Fibroblast of skin of scalp (primary cell): Measurements from ENCODE around the gene LYZL1.
A peak's percentile ranks its signal among the peaks of the same experiment; 100 is the strongest.
"Not testable (repeated sequence)": the region's sequence is repeated elsewhere in the genome, so short reads cannot be mapped to it uniquely, and the experiment has no call there.

Source experiments
- DNase-seq: peaks from one replicate; pipeline ENCODE4 v3.0.0-alpha.2; 2013

Gene LYZL1

GRCh38 chr10:29308142-29308541 lies 19.3 kb downstream of the LYZL1 start:
- DNase-seq = not testable (repeated sequence)

- DNase-seq = no peak
Measured at GRCh38 chr10:29309465-29309864, 20.6 kb downstream of the LYZL1 start.

GRCh38 chr10:29310463-29310862 lies 21.6 kb downstream of the LYZL1 start:
- DNase-seq = not testable (repeated sequence)

DNA sequence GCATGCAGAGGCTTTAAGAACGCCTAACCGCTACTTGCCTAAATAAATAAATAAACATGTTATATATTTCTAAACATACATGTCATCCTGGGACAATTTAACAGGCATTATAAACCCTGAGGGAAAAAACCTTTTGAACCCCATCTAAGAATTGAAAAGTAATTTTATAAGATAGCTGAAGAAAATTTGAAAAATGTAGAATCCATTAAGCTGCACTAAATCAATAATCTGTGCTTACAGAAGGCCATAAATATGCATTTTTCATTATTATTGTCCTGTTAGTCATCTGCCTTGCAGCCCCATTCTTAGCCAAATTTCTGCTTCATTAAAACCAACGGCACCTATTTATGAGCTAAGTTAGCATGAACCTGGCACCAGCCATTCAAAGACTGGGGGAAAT lies 24.2 kb downstream of the LYZL1 start:
- DNase-seq = no peak

DNA sequence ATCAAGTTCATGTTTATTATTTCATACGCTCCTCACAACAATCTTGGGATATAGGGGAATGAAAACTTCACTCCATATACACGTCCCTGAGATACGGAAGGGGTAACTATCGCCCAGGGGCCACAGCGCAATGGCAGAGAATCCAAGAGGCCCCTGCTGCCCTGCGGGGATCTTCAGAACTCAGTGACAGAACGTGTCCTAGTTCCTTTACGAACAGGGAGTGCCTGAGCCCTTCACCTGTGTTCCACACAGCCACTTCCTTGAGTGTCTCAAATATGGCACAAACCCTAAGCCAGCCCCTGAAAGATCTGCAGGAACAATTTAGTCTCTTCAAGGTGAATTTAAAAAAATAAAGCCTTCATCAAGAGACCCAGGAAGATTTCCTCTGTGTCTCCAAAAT lies 25.9 kb downstream of the LYZL1 start:
- DNase-seq = no peak

DNA sequence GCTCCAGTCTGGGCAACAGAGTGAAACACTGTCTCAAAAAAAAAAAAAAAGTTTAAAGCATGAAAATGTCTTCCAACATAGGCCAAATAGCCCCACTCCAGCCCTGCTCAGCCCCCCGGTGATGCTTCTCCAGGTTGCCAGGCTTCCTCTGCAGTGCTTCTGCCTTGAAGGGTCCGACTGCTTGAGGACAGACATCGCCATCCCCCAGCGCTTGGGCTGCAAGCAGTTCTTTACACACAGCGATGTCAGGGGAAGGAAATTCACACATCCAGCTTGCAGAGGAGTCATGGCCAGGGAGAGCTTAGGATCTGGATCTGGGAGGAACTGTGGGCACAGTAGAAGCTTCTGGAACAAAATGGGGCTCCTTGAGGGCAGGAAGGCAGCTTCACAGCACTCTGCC lies 26.9 kb downstream of the LYZL1 start:
- no peak for DNase-seq

DNA sequence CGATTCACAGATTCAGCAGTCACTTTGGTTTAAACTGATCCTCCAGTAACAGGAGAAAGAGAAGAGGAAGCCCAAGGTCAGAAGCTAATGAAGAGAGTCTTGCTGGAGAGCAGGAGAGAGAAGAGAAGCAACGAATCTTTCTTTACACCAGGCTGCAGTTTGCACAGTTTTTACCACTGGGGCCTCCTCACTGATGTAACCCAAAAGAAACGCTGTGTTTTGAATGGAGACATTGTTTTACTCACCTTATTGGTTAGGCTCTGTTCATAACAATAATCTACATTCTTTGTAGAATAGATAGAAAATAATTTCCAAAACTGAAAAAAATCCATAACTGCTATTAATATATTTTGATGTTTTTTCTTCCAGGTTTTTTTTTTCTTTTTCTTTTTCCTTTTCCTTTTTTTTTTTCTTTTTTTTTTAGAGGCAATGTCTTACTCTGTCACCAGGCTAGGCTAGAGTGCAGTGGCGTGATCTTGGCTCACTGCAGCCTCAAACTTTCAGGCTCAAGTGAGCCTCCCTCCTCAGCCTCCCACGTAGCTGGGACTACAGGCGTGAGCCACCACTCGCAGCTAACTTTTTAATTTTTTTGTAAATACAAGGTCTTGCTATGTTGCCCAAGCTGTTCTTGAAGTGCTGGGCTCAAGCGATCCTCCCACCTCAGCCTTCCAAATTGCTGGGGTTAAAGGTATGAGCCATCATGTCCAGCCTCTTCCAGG lies 27.6 kb downstream of the LYZL1 start:
- DNase-seq = no peak

- no peak for DNase-seq
Measured at GRCh38 chr10:29317027-29317420, 28.2 kb downstream of the LYZL1 start.

- DNase-seq = no peak
Measured at GRCh38 chr10:29317423-29318021, 28.7 kb downstream of the LYZL1 start.

- peak; percentile 38 for DNase-seq
Measured at GRCh38 chr10:29318141-29319071, 29.5 kb downstream of the LYZL1 start.

GRCh38 chr10:29319205-29319781 lies 30.4 kb downstream of the LYZL1 start:
- DNase-seq = no peak

GRCh38 chr10:29320680-29321121 lies 31.8 kb downstream of the LYZL1 start:
- not testable (repeated sequence) for DNase-seq

DNA sequence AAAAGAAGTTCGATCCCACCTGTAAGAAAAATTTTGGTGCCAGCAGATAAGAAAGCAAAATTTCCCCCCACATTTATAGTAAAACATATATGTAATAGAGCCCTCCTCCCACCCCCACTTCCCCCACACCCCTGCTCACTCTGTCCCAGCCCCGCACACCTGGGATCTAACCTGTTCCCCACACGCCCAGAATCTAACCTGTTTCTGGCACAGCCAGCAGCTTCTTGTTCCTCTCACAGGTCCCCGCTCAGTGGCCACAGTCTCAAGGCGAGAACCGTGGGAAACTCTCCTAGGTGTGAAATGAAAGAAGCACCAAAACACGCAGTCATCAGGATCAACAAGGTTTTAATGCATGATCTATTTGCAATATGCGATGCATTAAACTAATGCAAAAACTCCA lies 32.8 kb downstream of the LYZL1 start:
- DNase-seq = no peak

DNA sequence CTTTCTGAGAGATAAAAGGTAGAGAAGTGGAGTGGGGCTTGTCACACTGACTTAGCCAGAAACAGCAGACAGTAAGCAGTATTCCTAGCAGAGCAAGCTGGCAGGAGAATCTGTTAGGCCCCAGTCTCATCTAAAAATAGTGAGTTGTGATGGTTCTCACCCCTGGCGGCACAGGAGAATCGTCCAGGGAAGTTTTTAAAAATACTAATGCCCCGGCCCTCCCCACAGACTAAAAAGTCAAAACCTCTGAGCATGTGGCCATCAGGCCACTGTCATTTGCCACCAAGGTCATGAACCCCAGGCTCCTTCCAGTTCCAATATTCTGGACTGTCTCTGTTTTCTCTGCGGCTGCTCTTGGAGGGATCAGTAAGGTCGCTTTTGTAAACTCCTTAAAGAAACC lies 34.0 kb downstream of the LYZL1 start:
- DNase-seq = no peak

DNA sequence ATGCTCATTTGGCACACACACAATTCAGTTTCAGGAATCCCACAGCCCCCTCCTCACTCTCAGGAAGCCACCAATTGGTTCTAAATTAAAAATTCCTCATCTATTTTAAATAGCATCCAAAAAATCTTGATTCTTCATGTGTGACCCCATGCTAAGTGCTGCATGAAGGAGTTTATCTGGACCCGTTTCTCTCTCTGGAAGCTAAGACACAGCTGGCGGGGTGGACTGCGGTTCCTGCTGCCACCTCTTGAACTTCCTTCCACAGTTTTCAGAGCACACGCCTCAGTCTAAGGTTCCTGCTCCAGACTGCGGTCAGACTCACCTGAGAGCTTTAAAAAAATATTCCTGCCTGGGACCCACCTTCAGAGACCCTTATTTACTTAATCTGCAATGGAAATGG lies 34.5 kb downstream of the LYZL1 start:
- no peak for DNase-seq

DNA sequence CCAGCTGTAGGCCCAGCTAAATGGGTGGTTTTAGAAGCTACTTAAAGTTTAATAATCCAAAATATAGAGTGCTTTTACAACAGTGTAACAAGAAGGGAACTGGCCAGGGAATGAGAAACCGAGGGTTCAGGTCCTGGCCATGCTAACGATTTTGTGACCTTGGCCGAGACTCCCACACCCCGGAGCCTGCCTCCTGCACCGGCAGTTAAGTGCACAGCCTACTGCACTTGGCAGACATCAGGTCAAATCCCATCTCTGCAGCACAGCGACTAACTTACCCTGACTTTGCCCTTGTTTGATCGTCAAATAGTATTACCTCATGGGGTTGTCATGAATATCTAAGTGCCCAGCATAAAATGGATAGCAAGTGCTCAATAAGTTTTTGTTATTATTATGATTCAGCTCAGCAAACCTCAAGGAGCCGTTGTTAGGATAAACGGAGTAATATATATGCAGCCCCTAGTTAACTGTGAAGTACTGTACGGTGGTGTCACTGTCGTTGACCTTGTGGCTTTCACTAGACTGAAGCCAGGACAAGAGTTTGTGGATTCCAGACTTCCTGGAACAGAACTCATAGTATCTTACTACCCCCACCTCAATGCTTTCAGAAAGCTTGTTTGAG lies 35.5 kb downstream of the LYZL1 start:
- peak; percentile 12 for DNase-seq

- no peak for DNase-seq
Measured at GRCh38 chr10:29326299-29326698, 37.4 kb downstream of the LYZL1 start.

DNA sequence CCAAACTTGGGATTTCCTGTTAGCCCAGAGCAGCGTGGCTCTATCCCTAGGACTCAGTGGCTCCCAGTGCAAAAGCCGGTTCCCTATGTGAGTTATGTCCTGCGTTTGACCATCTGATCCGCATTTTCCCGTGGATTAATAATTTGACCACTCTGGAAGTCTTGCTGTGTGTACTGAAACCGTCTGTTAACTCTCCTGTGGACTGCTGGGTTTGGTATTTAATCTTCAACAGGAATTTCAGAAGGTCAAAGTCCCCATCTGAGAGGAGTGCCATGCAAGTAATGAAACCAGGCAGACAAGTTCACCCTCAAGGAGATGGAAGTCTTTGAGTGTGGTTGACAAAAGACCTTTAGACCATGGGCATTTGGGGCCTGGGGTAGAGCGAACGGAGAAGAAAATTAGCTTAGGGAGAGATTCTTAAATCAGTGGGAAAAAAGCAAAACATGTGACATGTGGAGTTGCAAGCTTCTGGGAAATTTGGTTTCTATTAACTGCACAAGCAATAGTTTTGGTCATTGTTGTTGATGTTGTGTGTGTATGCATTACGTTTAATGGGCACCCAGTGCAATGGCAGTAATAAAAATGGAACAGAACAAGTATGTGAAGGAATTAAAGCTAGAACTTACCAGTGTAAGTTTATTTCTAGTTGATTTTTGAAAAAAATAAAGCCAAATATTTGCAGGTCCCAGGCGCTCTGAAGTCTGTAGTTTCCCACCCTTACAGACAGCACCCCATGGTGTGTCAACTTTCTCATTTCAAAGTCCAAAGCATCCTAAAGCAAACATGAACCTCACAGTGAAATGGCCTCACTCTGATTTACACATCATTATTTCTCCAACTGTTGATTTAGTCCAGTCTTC lies 38.2 kb downstream of the LYZL1 start:
- DNase-seq = no peak

- DNase-seq = no peak
Measured at GRCh38 chr10:29327746-29328102, 38.9 kb downstream of the LYZL1 start.

- DNase-seq = peak; percentile 74
Measured at GRCh38 chr10:29328983-29329382, 40.1 kb downstream of the LYZL1 start.

GRCh38 chr10:29329420-29329819 lies 40.5 kb downstream of the LYZL1 start:
- DNase-seq = peak; percentile 9
